SK-N-MC (cell line): ENCODE results near the gene CST8.

Experiments
- EZH2 ChIP-seq: fragments of 200-600 bp; sonication (generic); IDR thresholded peaks from one replicate; pipeline ENCODE4 v1.6.1; 2017; ENCODE audit warnings: antibody characterized with exemption
- POLR2AphosphoS5 ChIP-seq: IDR thresholded peaks from 2 replicates; pipeline ENCODE4 v1.6.1; 2012; ENCODE audit warnings: mild to moderate bottlenecking, low read depth, low read length, borderline replicate concordance

DNA sequence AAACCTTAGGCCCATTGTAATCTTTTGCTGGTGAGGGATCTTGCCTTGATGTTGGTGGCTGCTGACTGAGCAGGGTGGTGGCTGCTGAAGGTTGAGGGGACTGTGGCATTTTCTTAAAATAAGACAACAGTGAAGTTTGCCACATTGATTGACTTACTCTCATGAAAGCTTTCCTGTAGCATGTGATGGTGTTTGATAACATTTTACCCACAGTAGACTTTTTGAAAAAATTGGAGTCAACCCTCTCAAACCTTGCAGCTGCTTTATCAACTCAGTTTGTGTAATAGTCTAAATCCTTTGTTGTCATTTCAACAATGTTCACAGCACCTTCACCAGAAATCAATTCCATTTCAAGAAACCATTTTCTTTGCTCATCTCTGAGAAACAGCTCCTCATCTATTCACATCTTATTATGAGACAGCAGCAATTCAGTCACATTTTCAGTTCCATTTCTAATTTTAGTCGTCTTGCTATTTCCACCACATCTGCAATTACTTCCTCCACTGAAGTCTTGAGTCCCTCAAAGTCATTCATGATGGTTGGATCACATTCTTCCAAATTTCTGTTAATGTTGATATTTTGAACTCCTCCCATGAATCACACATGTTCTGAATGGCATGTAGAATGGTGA, 40.1 kb downstream of the CST8 start:
- TF ChIP-seq EZH2 = no peak
- TF ChIP-seq POLR2AphosphoS5 = no peak
